DOHH2 (cell line): ENCODE measurements around the gene LRRC4C.

Experiments
- EZH2phosphoT487 ChIP-seq: fragments of 200-600 bp; sonication (generic); IDR thresholded peaks from 2 replicates; pipeline ENCODE4 v1.6.1; 2017; ENCODE audit warnings: borderline replicate concordance, mild to moderate bottlenecking, antibody characterized with exemption, low read length, moderate library complexity, mixed read lengths
- TF ChIP-seq, protein P1 (sequence below): fragments of 200-600 bp; sonication (generic); IDR thresholded peaks from one replicate; pipeline ENCODE4 v1.5.1; 2014; ENCODE audit warnings: antibody characterized with exemption, mild to moderate bottlenecking, low read depth, low read length; ENCODE audit not compliant: poor library complexity, severe bottlenecking

DNA sequence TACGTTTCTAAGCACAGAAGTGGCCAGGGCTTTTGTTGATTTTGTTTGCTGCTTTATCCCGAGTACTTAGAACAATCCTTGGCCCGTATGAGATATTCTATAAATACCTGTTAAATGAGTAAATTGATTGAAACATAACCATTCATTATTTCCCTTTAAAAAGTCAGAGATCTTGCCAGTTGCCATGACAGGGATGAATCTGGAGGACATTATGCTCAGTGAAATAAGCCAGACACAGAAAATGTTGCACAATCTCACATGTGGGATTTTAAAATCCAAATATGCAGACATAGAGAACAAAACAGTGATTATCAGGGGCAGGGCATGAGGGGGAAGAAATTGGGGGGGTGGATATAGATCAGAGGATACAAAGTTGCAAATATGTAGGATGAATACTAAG lies 1240.1 kb downstream of the LRRC4C start:
- TF ChIP-seq, protein P1, sequence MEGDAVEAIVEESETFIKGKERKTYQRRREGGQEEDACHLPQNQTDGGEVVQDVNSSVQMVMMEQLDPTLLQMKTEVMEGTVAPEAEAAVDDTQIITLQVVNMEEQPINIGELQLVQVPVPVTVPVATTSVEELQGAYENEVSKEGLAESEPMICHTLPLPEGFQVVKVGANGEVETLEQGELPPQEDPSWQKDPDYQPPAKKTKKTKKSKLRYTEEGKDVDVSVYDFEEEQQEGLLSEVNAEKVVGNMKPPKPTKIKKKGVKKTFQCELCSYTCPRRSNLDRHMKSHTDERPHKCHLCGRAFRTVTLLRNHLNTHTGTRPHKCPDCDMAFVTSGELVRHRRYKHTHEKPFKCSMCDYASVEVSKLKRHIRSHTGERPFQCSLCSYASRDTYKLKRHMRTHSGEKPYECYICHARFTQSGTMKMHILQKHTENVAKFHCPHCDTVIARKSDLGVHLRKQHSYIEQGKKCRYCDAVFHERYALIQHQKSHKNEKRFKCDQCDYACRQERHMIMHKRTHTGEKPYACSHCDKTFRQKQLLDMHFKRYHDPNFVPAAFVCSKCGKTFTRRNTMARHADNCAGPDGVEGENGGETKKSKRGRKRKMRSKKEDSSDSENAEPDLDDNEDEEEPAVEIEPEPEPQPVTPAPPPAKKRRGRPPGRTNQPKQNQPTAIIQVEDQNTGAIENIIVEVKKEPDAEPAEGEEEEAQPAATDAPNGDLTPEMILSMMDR: no peak
- no peak for TF ChIP-seq EZH2phosphoT487
